Hypothalamus (tissue), 51 donors: ENCODE measurements around the gene TANGO2.

Source experiments
- DNase-seq, 51 donors: peaks; one replicate each; lab custom pipeline; 2025; lab: John Stamatoyannopoulos, UW

The TANGO2 gene

GRCh38 chr22:20080776-20081654, 60.1 kb downstream of the TANGO2 start:
- DNase-seq = peak in 9 of 51 donors; percentile 5 to 36 (median 17)

- DNase-seq = no peak
Observed at GRCh38 chr22:20083157-20083890, 62.4 kb downstream of the TANGO2 start.

GRCh38 chr22:20083891-20084546, 63.1 kb downstream of the TANGO2 start:
- DNase-seq = no peak

- DNase-seq = no peak
Observed at GRCh38 chr22:20084547-20085413, 63.9 kb downstream of the TANGO2 start.

GRCh38 chr22:20085651-20086050, 64.7 kb downstream of the TANGO2 start:
- DNase-seq = no peak

- no peak for DNase-seq
Observed at GRCh38 chr22:20086101-20086599, 65.2 kb downstream of the TANGO2 start.

GRCh38 chr22:20086763-20087162, 65.9 kb downstream of the TANGO2 start:
- DNase-seq = no peak

- no peak for DNase-seq
Observed at GRCh38 chr22:20087319-20088262, 66.7 kb downstream of the TANGO2 start.

- DNase-seq = no peak
Observed at GRCh38 chr22:20088263-20088648, 67.3 kb downstream of the TANGO2 start.

- DNase-seq = no peak
Observed at GRCh38 chr22:20089226-20089976, 68.5 kb downstream of the TANGO2 start.

GRCh38 chr22:20089977-20090729, 69.2 kb downstream of the TANGO2 start:
- DNase-seq = no peak

- DNase-seq = no peak
Observed at GRCh38 chr22:20090730-20091240, 69.9 kb downstream of the TANGO2 start.

- no peak for DNase-seq
Observed at GRCh38 chr22:20091690-20092476, 71.0 kb downstream of the TANGO2 start.

- no peak for DNase-seq
Observed at GRCh38 chr22:20092477-20092854, 71.6 kb downstream of the TANGO2 start.

- peak in 13 of 51 donors; percentile 7 to 64 (median 37) for DNase-seq
Observed at GRCh38 chr22:20093418-20094196, 72.7 kb downstream of the TANGO2 start.
